HUDEP-2 (cell line): ENCODE data around the gene PPIA.
"Not testable (repeated sequence)": the region's sequence is repeated elsewhere in the genome, so short reads cannot be mapped to it uniquely, and the experiment has no call there.

ENCODE experiments used
- DNase-seq, 76 experiments: peaks; one replicate each; lab custom pipeline; 2025; ENCODE audit not compliant: unreplicated experiment in 76 of 76; lab: John Stamatoyannopoulos, UW

The PPIA gene

DNA sequence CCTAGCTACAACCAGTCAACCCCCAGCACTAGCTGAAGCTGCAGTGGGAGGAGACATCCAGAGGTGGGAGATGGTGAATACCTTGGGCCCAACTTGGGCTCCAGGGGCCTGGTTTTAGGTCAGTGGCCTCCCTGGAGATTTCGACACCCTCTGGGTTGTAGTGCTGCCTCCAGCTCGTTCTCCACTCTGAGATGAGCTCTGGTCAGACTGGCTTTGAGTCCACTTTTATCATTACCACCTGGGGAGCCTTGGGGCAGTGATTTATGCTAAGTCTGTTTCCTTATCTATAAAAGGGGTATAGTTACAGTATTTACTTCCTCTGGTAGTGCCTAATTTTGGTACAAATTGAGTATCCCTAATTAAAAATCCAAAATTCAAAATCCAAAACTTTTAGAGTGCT is 22.8 kb downstream of the PPIA start:
- DNase-seq = no peak

DNA sequence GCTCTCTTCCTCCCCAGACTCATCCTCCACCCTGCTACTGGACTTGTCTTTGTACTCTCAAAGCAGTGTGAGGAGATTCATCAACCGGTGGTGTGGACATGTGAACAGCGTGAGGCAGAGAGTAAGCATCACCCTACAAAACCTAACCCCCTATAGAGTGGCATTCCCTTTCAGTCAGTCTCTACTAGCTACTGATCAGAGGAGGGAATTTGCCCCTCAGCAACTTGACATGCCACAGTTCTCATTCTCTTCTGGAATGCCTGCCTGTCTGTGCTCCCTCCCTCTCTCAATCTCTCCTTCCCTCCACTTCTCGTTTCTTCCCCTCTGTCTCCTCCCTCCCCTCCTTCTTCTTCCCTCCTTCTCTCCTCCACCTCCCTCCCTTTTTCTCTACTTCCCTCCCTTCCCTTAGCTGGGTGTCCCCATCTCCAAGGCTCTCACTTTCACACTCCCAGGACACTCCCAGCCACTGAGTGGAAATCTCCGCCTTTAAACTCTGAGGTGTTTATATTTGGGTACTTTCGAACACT is 26.8 kb downstream of the PPIA start:
- DNase-seq = no peak

DNA sequence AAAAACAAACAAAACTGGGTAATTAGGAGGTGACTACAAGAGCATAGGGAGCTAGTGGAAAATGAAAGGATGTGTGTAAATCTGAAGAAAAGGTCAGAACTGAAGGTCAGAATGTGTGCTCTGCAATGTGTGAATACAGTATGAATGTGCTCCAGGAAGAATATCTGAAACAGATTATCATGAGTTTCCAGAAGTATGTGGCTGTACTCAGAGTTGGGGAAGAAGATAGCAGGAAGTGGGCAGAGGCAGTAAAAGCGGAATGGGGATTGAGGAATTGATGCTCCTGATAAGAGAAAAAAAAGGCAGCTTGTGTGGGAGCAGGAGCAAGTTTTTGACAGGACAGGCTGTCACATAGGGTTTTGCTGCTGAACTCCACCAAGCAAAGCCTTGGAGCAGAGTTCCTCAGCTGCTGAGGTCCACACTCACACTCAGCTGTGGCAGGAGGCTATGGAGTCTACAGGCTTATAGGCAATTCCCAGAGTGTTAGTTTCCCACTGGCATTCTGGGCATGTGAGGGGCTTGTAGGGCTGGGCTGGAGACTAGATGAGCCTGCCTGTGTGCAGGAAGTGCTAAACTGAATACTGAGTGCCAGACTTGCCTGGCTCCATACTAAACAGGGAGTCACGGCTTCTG is 28.5 kb downstream of the PPIA start:
- DNase-seq = no peak

DNA sequence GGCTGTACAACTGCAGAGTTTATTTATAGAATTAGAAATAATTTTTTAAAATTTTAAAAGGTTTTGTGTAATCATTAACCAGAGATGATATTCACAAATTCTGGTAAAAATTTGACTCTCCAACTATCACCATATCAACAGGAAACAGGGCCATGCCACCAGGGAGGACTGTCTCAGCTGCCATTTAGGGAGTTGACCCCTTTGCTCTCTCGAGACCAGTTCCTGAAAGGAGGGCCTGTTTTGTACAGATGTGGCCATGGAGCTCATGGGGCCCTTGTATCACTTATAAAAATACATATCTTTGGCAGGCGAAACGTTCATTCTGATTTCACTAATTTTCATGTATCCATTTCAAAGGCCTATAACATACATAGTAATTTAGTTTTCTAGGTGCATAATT is 31.1 kb downstream of the PPIA start:
- DNase-seq = no peak

DNA sequence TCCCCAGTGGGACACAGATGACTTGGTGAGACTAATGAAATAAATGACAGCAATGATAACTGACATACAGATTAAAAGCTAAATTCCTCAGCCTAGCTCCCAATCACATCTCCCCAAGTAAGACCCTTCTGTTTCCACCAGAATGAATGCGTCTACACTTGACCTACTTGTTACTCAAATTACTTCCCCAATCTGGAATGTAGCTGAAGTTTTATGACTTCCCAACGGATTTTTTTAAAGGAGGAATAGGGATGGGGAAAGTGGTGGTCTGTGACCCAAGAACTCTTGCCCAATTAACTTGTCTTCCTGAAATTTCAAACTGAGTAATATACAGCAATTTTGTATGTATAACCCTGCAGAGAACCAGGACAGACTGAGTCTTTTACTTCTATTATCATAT is 42.3 kb downstream of the PPIA start:
- DNase-seq = no peak

DNA sequence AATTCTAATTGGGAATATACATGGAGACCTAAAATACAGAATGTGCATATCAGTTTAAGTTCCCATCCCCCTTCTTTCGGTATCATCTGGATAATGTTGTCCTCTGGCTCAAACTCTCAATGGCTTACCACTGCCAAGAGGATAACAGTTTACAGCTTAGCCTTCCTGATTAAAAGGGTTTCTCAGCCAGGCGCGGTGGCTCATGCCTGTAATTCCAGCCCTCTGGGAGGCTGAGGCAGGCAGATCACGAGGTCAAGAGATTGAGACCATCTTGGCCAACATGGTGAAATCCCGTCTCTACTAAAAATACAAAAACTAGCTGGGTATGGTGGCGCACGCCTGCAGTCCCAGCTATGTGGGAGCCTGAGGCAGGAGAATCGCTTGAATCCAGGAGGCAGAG is 46.2 kb downstream of the PPIA start:
- not testable (repeated sequence) for DNase-seq

DNA sequence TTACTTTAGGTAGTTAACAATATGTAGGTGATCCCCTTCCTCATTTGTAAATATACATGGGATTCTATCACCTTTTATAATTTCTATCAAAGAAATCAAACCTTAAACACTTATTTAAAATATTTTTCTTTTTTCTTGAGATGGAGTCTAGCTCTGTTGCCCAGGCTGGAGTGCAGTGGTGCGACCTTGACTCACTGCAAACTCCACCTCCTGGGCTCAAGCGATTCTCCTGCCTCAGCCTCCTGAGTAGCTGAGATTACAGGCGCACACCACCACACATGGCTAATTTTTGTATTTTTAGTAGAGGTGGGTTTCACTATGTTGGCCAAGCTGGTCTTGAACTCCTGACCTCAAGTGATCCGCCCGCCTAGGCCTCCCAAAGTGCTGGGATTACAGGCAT is 47.0 kb downstream of the PPIA start:
- not testable (repeated sequence) for DNase-seq

DNA sequence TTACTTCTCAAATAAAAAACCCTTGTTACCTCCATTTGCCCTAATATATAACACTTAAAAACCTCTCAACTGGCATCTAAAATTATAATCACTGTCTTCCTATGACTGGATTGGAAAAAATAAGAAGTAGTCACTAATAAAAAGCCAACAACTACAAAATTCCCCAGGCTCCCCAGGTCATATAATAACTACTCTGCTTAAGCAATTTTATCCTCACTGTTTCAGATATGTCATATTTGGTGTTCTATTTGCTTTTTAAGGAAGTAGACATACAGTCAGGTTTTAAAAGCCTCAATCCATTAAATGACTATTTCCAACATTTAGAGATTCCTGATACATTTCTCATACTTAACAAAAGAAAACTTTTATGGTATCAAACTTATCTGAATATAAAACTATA is 49.0 kb downstream of the PPIA start:
- DNase-seq = no peak

DNA sequence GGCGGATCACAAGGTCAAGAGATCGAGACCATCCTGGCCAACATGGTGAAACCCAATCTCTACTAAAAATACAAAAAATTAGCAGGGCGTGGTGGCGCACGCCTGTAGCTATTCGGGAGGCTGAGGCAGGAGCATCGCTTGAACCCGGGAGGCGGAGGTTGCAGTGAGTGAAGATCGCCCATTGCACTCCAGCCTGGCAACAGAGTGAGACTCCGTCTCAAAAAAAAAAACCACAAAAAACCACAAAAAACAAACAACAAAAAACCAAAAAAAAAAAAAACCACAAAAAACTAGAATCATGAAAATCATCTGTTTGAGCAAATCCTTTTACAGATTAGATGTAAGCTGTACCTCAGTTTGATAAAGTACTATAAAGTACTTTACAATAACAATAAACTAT is 49.9 kb downstream of the PPIA start:
- not testable (repeated sequence) for DNase-seq

DNA sequence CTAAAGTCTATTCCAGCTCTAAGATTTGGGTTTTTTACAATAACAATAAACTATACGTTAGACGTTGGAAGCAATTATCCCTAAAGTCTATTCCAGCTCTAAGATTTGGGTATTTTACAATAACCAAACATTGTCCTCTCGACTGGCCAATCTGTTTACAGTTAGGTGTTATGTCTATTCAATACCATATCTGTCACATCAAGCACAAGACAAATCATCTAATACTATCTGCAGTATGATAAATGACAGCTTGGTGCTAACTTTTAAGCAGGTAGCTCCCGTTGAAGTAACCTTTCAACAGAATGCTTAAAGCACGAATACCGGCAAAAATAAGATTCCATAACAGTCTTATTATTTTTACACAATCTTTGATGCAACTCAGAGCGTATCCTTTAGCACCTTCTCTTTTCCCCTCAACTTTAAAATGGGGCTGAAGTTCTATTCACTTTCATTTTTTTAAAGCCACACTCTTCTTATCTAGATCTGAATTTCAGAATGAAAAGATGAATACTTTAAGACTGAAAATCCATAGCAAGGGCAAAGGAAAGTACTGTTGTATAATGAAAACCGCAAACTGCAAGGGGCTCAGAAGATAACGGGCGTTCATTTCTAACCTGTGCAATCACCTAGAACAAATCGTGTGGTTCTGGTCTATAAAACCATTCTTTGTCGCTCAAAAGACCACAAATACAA is 50.5 kb downstream of the PPIA start:
- no peak for DNase-seq

DNA sequence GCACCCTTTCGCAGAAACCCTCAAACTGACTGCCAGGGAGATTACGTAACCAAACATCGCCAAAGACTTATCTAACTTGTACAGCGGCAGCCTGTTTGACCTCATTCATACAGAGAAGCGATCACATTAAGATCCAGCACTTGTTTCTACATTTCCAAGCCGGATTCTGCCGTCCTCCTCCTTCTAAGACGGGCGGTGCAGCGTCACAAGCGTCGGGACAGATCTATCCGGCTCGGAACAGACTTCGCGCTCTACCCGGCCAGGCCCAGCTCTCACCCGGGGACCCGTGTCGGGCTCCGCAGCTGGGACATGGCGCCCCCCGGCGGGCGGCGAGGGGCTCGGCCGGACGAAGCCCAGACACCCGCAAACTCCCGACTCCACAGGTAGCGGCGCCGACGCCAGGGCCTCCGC is 51.0 kb downstream of the PPIA start:
- DNase-seq = peak in 74 of 76 experiments; percentile 20 to 92 (median 78)

DNA sequence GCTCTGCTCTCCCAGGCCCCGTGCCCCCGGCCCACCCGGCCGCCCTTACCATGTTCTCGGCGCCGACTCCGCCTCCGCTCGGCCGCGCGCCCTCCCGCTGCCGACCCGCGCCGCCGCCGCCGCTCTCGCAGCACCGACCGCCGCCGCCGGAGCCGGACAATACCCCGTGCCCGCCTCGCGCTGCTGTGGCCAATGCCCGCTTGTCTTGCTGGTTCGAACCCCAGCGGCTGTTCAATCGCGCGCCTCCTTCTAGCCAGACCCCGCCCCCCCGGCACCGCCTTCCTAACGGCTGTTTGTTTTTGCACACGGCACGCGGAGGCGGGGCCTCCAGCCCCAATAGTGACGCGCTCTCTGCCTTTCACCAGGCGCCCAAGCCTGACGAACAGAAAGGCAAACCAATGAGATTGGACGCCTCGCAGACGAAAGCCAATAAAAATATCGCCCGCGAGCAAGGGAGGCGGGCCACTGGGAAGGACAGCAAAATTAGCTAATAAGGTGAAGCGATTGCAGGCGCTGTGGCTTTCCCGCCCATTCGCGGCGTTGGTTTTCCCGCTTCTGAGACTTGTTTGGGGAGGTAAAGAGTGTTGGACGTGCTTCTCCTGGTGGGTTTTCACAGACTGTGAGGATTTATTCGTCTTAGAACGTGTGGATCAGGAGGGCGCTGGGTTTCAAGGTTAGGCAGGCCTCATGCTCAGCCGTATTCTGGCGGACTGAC is 51.6 kb downstream of the PPIA start, which contains the start of gene H2AZ2:
Gene H2AZ2, minus strand, starts transcription at position 168 of the 715 bp plus-strand sequence. Its CDS starts 116 bp downstream, at position 52.
- DNase-seq = peak; percentile 90 to 100 (median 99)

DNA sequence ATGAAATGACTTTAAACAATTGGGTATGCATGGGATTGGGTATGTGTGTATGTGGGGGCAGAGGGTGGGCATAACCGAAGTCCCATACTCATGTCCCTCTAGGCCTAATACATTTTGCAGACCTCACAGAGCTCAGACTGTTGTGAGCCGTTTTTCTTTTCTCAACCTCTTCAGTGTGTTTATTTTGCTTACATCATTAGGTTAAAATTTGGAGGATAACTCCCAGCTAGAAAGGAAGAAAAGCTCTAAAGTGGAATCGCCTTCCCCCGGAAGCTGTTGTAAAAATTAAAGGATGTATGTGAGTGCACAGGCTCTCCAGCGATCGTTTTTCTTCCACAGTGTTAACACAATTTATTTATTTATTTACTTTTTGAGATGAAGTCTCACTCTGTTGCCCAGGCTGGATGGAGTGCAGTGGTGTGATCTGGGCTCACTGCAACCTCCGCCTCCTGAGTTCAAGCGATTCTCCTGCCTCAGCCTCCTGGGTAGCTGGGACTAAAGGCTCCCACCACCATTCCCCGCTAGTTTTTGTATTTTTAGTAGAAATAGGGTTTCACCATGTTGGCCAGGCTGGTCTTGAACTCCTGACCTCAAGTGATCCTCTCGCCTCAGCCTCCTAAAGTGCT is 52.9 kb downstream of the PPIA start:
- DNase-seq = no peak

DNA sequence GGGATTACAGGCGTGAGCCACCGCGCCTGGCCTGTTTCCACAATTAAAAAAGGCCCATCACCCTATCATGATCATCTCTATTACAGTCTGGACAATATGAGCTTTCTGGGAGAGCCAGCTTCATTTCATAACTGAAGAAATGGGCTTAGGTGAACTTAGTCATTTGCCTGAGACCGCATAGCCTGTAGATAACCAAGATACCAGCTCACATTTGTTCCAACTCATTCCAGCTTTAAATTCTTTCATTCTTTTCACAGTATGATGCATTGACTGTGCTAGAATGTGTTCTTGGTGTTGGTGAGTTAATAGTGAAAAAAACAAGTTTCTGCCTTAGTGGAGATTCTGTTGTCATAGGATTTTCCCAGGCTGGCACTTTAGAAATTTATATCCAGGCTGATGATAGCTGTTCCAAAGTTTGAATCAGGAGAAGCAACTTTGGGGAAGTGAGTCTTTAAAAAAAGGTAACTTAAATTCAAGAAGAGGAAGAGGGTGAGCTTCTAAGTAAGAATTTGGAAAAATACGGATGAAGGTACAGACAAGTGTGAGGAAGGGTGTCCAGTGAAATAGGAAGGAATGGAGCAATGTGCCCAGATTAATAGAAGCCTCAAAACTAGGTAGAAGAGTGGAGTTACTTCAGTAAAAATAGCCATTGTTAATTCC is 53.5 kb downstream of the PPIA start:
- no peak for DNase-seq

DNA sequence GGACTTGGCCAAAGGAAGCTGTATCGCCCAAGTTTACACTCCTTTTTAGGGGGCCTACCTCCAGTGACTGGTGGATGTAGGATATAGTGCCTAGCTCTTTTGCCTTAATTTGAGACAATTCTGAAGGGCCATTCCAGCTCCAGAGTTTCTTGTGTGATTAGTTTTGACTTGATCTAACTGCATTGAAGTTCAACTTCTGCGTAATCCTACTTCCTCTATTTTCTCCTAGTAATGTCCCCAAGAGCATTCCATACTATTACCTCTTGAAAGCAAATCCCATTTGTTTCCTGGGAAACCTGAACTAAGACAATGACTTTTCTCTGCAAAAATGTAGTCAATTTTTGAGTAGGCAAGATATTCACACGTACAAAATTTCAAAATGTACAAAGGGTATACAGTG is 56.1 kb downstream of the PPIA start:
- no peak for DNase-seq
